Neuronal stem cell (in vitro differentiated cells): ENCODE data around the gene TIMM10B.

Experiments
- DNase-seq: peaks from one replicate; pipeline ENCODE4 v3.0.0-alpha.2; 2013; ENCODE audit warnings: low spot score
- H2AFZ ChIP-seq: one replicate; pipeline ENCODE4 v1.6.1; 2013; ENCODE audit warnings: mild to moderate bottlenecking, low read length, inconsistent platforms
- H2AK5ac ChIP-seq: 2 replicates; pipeline ENCODE4 v1.6.1; 2013; ENCODE audit warnings: low read depth, mild to moderate bottlenecking, inconsistent platforms, low read length, moderate library complexity, mixed read lengths
- H2BK120ac ChIP-seq: 2 replicates; pipeline ENCODE4 v1.6.1; 2013; ENCODE audit warnings: low read depth, mild to moderate bottlenecking, inconsistent platforms, low read length, moderate library complexity, mixed read lengths
- H2BK12ac ChIP-seq: one replicate; pipeline ENCODE4 v1.6.1; 2013; ENCODE audit warnings: low read length, inconsistent platforms
- H2BK15ac ChIP-seq: 2 replicates; pipeline ENCODE4 v1.6.1; 2013; ENCODE audit warnings: mild to moderate bottlenecking, low read length, inconsistent platforms, mixed read lengths
- H2BK5ac ChIP-seq: one replicate; pipeline ENCODE4 v1.6.1; 2013; ENCODE audit warnings: inconsistent platforms, mild to moderate bottlenecking, low read length, moderate library complexity
- H3K14ac ChIP-seq: one replicate; pipeline ENCODE4 v1.6.1; 2013; ENCODE audit warnings: low read length, inconsistent platforms
- H3K18ac ChIP-seq: 2 replicates; pipeline ENCODE4 v1.6.1; 2013; ENCODE audit warnings: low read length, inconsistent platforms
- H3K23ac ChIP-seq: 2 replicates; pipeline ENCODE4 v1.6.1; 2013; ENCODE audit warnings: low read depth, mild to moderate bottlenecking, mixed read lengths, low read length, inconsistent platforms; ENCODE audit not compliant: poor library complexity
- H3K27ac ChIP-seq: replicated peaks from 3 replicates; pipeline ENCODE4 v1.5.1; 2013; ENCODE audit warnings: low read length, inconsistent platforms
- H3K27me3 ChIP-seq, 3 experiments: 2 replicates each; pipeline ENCODE4 v1.6.1; 2013; ENCODE audit warnings: low read length in 3 of 3, mild to moderate bottlenecking in 2 of 3, inconsistent platforms in 1 of 3, low read depth in 1 of 3, mixed read lengths in 1 of 3, moderate library complexity in 1 of 3; ENCODE audit not compliant: control insufficient read depth in 3 of 3, insufficient read depth in 3 of 3
- H3K36me3 ChIP-seq, 2 donors: replicated peaks in 1 of 2; 2 replicates each; pipeline ENCODE4 v1.6.1; 2013; ENCODE audit warnings: low read length in 2 of 2; ENCODE audit not compliant: control insufficient read depth in 2 of 2, insufficient read depth in 2 of 2
- H3K4ac ChIP-seq: 2 replicates; pipeline ENCODE4 v1.6.1; 2013; ENCODE audit warnings: inconsistent platforms, mild to moderate bottlenecking, low read length, moderate library complexity
- H3K4me1 ChIP-seq, 2 donors: 1 replicate in 1 of 2; 2 replicates in 1 of 2; pipeline ENCODE4 v1.6.1; 2013; ENCODE audit warnings: low read length in 2 of 2, low read depth in 1 of 2; ENCODE audit not compliant: control insufficient read depth in 2 of 2, insufficient read depth in 1 of 2
- H3K4me2 ChIP-seq: one replicate; pipeline ENCODE4 v1.6.1; 2013; ENCODE audit warnings: mild to moderate bottlenecking, low read length, inconsistent platforms; ENCODE audit not compliant: insufficient read depth, poor library complexity, severe bottlenecking
- H3K4me3 ChIP-seq, 2 donors: 2 replicates each; pipeline ENCODE4 v1.5.1; 2013; ENCODE audit warnings: low read length in 2 of 2, mild to moderate bottlenecking in 2 of 2, inconsistent platforms in 1 of 2, moderate library complexity in 1 of 2
- H3K79me1 ChIP-seq: one replicate; pipeline ENCODE4 v1.6.1; 2013; ENCODE audit warnings: low read depth, mild to moderate bottlenecking, inconsistent platforms, low read length, moderate library complexity
- H3K9ac ChIP-seq: one replicate; pipeline ENCODE4 v1.6.1; 2013; ENCODE audit warnings: mild to moderate bottlenecking, low read depth, low read length, inconsistent platforms; ENCODE audit not compliant: poor library complexity
- H3K9me3 ChIP-seq, 2 donors: replicated peaks in 1 of 2; 2 replicates each; pipeline versions ENCODE3 to v1.6.1; 2013; ENCODE audit warnings: low read length in 2 of 2, mild to moderate bottlenecking in 2 of 2, inconsistent platforms in 1 of 2, low read depth in 1 of 2, mixed read lengths in 1 of 2, moderate library complexity in 1 of 2; ENCODE audit not compliant: control insufficient read depth in 2 of 2, insufficient read depth in 1 of 2
- H4K8ac ChIP-seq: one replicate; pipeline ENCODE4 v1.6.1; 2013; ENCODE audit warnings: low read depth, mild to moderate bottlenecking, inconsistent platforms, low read length, moderate library complexity
- H4K91ac ChIP-seq: one replicate; pipeline ENCODE4 v1.6.1; 2013; ENCODE audit warnings: low read length, low read depth, mild to moderate bottlenecking, inconsistent platforms; ENCODE audit not compliant: poor library complexity
- WGBS, 2 donors: extraction: QIAGEN DNeasy Blood & Tissue Kit; methylation state at CpG; one replicate each; pipeline ENCODE4 v1.1.7; 2013; ENCODE audit warnings: missing lambda C conversion rate in 2 of 2, mixed read lengths in 1 of 2; ENCODE audit not compliant: insufficient read length in 2 of 2, insufficient replicate concordance in 1 of 2; ENCODE audit errors: extremely low coverage in 2 of 2; 5-methylcytosine and 5-hydroxymethylcytosine counted together

TIMM10B gene

DNA sequence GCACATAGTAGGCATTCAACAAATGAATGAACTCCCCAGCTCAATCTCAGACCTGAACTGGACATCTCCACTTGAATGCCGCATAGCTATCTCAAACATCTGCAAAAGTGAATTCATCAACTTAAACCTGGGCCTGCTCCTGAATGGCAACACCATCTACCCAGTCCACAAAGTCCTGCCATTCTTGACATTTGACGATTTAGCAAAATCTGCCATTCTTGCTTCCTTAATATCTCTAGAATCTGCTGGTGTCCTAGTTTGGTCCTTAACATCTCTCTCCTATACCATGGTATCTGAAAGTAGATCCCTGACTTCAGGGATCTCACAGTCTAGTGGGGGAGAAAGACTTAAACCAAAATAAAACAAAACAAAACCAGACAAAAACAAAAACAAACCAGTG, 28.1 kb upstream of the TIMM10B start:
- no peaks in the 10 kb centered on the region for H3K4me1 ChIP-seq
- H3K27ac ChIP-seq: no peak overlapping the region
- H2BK120ac ChIP-seq: no peak overlapping the region
- H4K8ac ChIP-seq: no peak overlapping the region
- H2BK15ac ChIP-seq: no peak overlapping the region
- no peak overlapping the region for H2AK5ac ChIP-seq
- peaks cover 38 to 84% of the 10 kb centered on the region in 2 donors for H3K36me3 ChIP-seq
- no peak overlapping the region for H4K91ac ChIP-seq
- H3K9me3 ChIP-seq: no peaks in the 10 kb centered on the region
- H3K18ac ChIP-seq: no peak overlapping the region
- no CpG with 5 or more reads among the region's 2 CpGs for WGBS, 2 donors
- H2AFZ ChIP-seq: no peak overlapping the region
- H3K27me3 ChIP-seq: no peaks in the 10 kb centered on the region
- no peak overlapping the region for H3K4me3 ChIP-seq
- H3K4ac ChIP-seq: no peak overlapping the region
- H3K14ac ChIP-seq: no peak overlapping the region
- H3K23ac ChIP-seq: no peak overlapping the region
- H2BK12ac ChIP-seq: no peak overlapping the region
- peaks cover 3% of the 10 kb centered on the region for H3K79me1 ChIP-seq
- no peak for DNase-seq
- H2BK5ac ChIP-seq: no peak overlapping the region
- no peak overlapping the region for H3K9ac ChIP-seq
- no peak overlapping the region for H3K4me2 ChIP-seq

DNA sequence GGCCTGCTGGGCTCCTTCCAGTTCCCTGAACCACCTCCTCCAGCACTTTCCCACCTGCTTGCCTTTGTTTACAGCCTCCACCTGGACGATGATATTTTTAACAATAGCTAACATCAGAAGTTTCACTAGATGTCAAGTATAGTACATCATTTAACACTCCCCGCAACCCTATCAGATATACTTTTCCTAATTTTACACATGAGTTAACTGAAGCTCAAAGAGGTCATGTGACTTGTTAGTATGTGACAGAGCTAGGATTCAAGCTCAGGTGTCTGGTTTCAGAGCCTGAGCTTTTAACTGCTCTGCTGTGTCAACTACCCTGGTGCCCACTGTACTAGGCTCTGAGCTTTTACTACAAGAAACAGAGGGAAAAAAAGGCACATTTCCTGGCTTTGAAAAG, 26.2 kb upstream of the TIMM10B start:
- DNase-seq: no peak
- H3K4me3 ChIP-seq: no peak overlapping the region
- no peak overlapping the region for H2BK15ac ChIP-seq
- no peaks in the 10 kb centered on the region for H3K27me3 ChIP-seq
- H3K79me1 ChIP-seq: peaks cover 3% of the 10 kb centered on the region
- no peak overlapping the region for H3K23ac ChIP-seq
- no peak overlapping the region for H2BK5ac ChIP-seq
- peaks cover 33 to 78% of the 10 kb centered on the region in 2 donors for H3K36me3 ChIP-seq
- no peak overlapping the region for H4K91ac ChIP-seq
- H3K4me2 ChIP-seq: no peak overlapping the region
- H4K8ac ChIP-seq: no peak overlapping the region
- H2AK5ac ChIP-seq: no peak overlapping the region
- H3K9me3 ChIP-seq: no peaks in the 10 kb centered on the region
- H3K18ac ChIP-seq: no peak overlapping the region
- H3K14ac ChIP-seq: no peak overlapping the region
- no peak overlapping the region for H2AFZ ChIP-seq
- H3K9ac ChIP-seq: no peak overlapping the region
- no peak overlapping the region for H3K27ac ChIP-seq
- no peak overlapping the region for H2BK12ac ChIP-seq
- H2BK120ac ChIP-seq: no peak overlapping the region
- no peak overlapping the region for H3K4ac ChIP-seq
- WGBS, 2 donors: no CpG with 5 or more reads among the region's 2 CpGs
- no peaks in the 10 kb centered on the region for H3K4me1 ChIP-seq

DNA sequence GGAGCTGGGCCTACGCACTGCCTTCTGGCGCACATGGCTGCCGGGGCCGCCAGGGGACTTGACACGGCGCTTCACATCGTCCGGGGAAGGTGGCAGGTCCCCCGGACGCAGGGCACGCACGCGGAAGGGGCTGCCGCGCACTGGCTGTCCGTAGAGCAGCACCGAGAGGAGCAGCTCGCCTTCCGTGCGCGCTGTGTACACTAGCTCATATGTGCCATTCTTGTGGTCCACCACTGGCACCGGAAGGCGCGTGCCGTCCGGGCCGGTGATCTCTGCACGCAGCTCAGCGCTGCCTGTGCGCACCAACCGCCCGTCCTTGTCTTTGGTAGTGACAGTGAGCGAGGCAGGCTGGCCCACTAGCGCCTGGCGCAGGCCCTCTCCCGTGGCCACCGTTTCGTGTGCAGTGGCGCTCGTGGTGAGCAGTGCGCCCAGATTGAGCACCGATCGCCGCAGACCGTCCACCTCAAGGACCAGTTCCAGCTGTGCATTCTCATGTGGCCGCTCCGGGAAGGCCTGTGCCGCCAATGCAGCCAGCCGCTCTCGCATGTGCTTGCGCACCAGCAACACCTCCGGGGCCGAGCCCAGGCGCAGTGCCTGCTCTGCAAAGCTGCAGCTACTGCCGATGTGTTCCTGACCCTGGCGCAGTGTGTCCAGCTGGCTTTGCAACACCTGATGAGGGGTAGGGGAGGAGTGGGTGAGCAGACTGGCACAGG, 24.8 kb upstream of the TIMM10B start:
- H2BK15ac ChIP-seq: no peak overlapping the region
- H3K23ac ChIP-seq: peak overlapping the region; percentile 7
- H4K91ac ChIP-seq: no peak overlapping the region
- H2AK5ac ChIP-seq: no peak overlapping the region
- no peak for DNase-seq
- H3K18ac ChIP-seq: no peak overlapping the region
- H2BK12ac ChIP-seq: no peak overlapping the region
- H3K4me1 ChIP-seq: no peaks in the 10 kb centered on the region
- H3K4me3 ChIP-seq: no peak overlapping the region
- no peak overlapping the region for H3K27ac ChIP-seq
- H3K4ac ChIP-seq: no peak overlapping the region
- no peaks in the 10 kb centered on the region for H3K27me3 ChIP-seq
- no CpG with 5 or more reads among the region's 56 CpGs for WGBS, 2 donors
- no peak overlapping the region for H2BK5ac ChIP-seq
- H3K14ac ChIP-seq: no peak overlapping the region
- peaks cover 3% of the 10 kb centered on the region for H3K79me1 ChIP-seq
- no peak overlapping the region for H2BK120ac ChIP-seq
- H3K9ac ChIP-seq: no peak overlapping the region
- H3K9me3 ChIP-seq: no peaks in the 10 kb centered on the region
- no peak overlapping the region for H4K8ac ChIP-seq
- peaks cover 25 to 69% of the 10 kb centered on the region in 2 donors for H3K36me3 ChIP-seq
- no peak overlapping the region for H2AFZ ChIP-seq
- H3K4me2 ChIP-seq: no peak overlapping the region

DNA sequence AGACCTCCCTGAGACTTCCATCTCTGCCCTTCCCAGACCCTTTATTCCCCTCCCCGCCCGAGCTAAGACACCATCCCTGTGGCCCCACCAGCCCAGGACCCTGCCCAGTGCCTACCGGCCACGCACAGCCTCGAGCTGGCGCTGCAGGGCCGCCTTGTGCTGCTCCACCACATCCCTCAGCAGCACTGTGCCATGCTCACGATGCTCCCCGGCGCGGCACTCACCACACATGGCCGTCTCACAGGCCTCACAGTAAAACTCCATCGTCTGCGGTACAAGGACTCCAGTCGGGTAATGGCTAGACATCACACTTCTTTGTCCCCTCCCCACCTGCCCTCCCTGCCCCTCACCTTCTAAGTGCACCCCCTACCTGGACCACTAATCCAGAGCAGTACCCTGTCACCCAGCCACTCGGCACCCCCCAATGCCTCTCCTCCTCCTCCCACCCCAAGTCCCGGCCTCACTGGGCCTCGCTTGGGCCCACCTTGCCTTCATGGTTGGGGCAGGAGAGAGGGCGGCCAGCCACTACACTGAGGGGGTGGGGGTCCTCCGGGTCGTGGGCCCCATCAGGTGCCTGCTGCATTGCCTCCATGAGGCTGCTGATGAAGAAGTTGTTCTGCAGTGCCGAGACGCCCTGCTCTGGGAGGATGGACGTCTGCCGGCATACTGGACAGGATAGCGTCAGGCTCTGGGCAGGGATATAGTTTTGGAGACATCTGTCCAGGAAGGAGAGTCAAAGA, 23.6 kb upstream of the TIMM10B start:
- no peaks in the 10 kb centered on the region for H3K4me1 ChIP-seq
- no peak overlapping the region for H3K4ac ChIP-seq
- no peak overlapping the region for H3K14ac ChIP-seq
- DNase-seq: no peak
- no peak overlapping the region for H4K8ac ChIP-seq
- H3K9me3 ChIP-seq: no peaks in the 10 kb centered on the region
- no peak overlapping the region for H4K91ac ChIP-seq
- no peak overlapping the region for H3K18ac ChIP-seq
- H3K4me2 ChIP-seq: no peak overlapping the region
- WGBS, 2 donors: no CpG with 5 or more reads among the region's 26 CpGs
- H2BK15ac ChIP-seq: no peak overlapping the region
- no peak overlapping the region for H3K27ac ChIP-seq
- no peak overlapping the region for H3K4me3 ChIP-seq
- peaks cover 26 to 58% of the 10 kb centered on the region in 2 donors for H3K36me3 ChIP-seq
- H2AK5ac ChIP-seq: no peak overlapping the region
- H3K79me1 ChIP-seq: peaks cover 3% of the 10 kb centered on the region
- H2BK12ac ChIP-seq: no peak overlapping the region
- no peak overlapping the region for H2AFZ ChIP-seq
- H3K9ac ChIP-seq: peak overlapping the region; percentile 61
- peak overlapping the region; percentile 25 for H3K23ac ChIP-seq
- H3K27me3 ChIP-seq: no peaks in the 10 kb centered on the region
- no peak overlapping the region for H2BK5ac ChIP-seq
- no peak overlapping the region for H2BK120ac ChIP-seq
